SK-N-SH treated with all-trans-retinoic acid at 6 μM for 48 hours (cell line): ENCODE results near the gene SCAPER.

ENCODE experiments used
- ARNTL ChIP-seq: fragments of 450-650 bp; formaldehyde crosslinking; IDR thresholded peaks from 2 replicates; pipeline ENCODE4 v1.5.0; 2020; ENCODE audit warnings: low read depth, mild to moderate bottlenecking, moderate library complexity, borderline replicate concordance
- CSDC2 ChIP-seq: fragments of 250-450 bp; sonication (Bioruptor Pico); IDR thresholded peaks from 2 replicates; pipeline ENCODE4 v1.5.0; 2020; ENCODE audit warnings: mild to moderate bottlenecking, moderate library complexity
- RARB ChIP-seq: fragments of 250-450 bp; sonication (Bioruptor Pico); IDR thresholded peaks from 2 replicates; pipeline ENCODE4 v1.8.0; 2021; ENCODE audit warnings: mild to moderate bottlenecking, moderate library complexity
- TCF4 ChIP-seq: fragments of 250-450 bp; sonication (Bioruptor Pico); IDR thresholded peaks from 2 replicates; pipeline ENCODE4 v1.8.0; 2021; ENCODE audit warnings: mild to moderate bottlenecking, moderate library complexity, borderline replicate concordance
- TOX ChIP-seq: fragments of 250-450 bp; sonication (Bioruptor Pico); IDR thresholded peaks from 2 replicates; pipeline ENCODE4 v1.8.0; 2021; ENCODE audit warnings: mild to moderate bottlenecking, moderate library complexity, borderline replicate concordance
- ZC3H10 ChIP-seq: fragments of 250-450 bp; sonication (Bioruptor Pico); IDR thresholded peaks from 2 replicates; pipeline ENCODE4 v1.5.1; 2021; ENCODE audit warnings: mild to moderate bottlenecking, moderate library complexity
- ZFP3 ChIP-seq: fragments of 250-450 bp; sonication (Bioruptor Pico); IDR thresholded peaks from 2 replicates; pipeline ENCODE4 v1.5.0; 2020; ENCODE audit warnings: mild to moderate bottlenecking, moderate library complexity
- ZNF8 ChIP-seq: fragments of 450-650 bp; formaldehyde crosslinking; IDR thresholded peaks from 2 replicates; pipeline ENCODE4 v1.5.0; 2020; ENCODE audit warnings: mild to moderate bottlenecking, moderate library complexity
- TF ChIP-seq, protein P1 (sequence below): fragments of 250-450 bp; sonication (Bioruptor Pico); IDR thresholded peaks from 2 replicates; pipeline ENCODE4 v1.8.0; 2020; ENCODE audit warnings: mild to moderate bottlenecking, moderate library complexity, borderline replicate concordance
- TF ChIP-seq, protein P2 (sequence below): fragments of 250-450 bp; sonication (Bioruptor Pico); IDR thresholded peaks from 2 replicates; pipeline ENCODE4 v1.5.0; 2020; ENCODE audit warnings: mild to moderate bottlenecking, moderate library complexity
- TF ChIP-seq, protein P3 (sequence below): fragments of 250-450 bp; sonication (Bioruptor Pico); IDR thresholded peaks from 2 replicates; pipeline ENCODE4 v1.5.1; 2020; ENCODE audit warnings: low read depth, mild to moderate bottlenecking, moderate library complexity

DNA sequence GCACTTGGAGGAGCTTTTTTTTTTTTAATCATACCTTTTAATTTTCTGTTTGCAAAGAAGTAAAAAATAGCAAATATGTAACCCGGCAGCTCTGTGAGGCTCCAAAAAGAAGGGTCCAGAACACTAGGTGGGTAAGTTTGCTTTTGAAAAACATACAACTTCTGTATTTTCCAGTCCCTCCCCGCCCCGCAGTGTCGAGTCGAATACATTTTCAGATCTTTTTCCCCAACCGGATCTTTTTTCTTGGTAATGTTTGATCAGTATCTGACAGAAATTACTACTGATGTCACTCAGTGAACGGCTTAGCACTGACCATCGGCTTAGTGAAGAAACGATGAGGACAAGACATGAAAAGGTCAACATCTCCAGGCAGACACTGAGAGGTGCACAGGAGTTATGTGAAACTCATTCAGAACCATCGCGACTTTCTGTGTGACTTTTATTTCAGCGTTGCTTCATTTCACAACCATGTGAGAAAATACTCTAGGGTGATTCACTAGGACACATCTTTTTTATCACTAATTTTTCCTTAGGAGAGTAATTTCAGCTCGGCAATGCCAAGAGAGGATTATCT is 557.6 kb downstream of the SCAPER start:
- TF ChIP-seq, protein P1, sequence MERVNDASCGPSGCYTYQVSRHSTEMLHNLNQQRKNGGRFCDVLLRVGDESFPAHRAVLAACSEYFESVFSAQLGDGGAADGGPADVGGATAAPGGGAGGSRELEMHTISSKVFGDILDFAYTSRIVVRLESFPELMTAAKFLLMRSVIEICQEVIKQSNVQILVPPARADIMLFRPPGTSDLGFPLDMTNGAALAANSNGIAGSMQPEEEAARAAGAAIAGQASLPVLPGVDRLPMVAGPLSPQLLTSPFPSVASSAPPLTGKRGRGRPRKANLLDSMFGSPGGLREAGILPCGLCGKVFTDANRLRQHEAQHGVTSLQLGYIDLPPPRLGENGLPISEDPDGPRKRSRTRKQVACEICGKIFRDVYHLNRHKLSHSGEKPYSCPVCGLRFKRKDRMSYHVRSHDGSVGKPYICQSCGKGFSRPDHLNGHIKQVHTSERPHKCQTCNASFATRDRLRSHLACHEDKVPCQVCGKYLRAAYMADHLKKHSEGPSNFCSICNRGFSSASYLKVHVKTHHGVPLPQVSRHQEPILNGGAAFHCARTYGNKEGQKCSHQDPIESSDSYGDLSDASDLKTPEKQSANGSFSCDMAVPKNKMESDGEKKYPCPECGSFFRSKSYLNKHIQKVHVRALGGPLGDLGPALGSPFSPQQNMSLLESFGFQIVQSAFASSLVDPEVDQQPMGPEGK: no peak
- no peak for TF ChIP-seq CSDC2 (CRISPR knock-in tag)
- TF ChIP-seq ARNTL (CRISPR knock-in tag): no peak
- no peak for TF ChIP-seq ZNF8
- TF ChIP-seq, protein P2, sequence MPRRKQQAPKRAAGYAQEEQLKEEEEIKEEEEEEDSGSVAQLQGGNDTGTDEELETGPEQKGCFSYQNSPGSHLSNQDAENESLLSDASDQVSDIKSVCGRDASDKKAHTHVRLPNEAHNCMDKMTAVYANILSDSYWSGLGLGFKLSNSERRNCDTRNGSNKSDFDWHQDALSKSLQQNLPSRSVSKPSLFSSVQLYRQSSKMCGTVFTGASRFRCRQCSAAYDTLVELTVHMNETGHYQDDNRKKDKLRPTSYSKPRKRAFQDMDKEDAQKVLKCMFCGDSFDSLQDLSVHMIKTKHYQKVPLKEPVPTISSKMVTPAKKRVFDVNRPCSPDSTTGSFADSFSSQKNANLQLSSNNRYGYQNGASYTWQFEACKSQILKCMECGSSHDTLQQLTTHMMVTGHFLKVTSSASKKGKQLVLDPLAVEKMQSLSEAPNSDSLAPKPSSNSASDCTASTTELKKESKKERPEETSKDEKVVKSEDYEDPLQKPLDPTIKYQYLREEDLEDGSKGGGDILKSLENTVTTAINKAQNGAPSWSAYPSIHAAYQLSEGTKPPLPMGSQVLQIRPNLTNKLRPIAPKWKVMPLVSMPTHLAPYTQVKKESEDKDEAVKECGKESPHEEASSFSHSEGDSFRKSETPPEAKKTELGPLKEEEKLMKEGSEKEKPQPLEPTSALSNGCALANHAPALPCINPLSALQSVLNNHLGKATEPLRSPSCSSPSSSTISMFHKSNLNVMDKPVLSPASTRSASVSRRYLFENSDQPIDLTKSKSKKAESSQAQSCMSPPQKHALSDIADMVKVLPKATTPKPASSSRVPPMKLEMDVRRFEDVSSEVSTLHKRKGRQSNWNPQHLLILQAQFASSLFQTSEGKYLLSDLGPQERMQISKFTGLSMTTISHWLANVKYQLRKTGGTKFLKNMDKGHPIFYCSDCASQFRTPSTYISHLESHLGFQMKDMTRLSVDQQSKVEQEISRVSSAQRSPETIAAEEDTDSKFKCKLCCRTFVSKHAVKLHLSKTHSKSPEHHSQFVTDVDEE: no peak
- no peak for TF ChIP-seq TOX
- no peak for TF ChIP-seq RARB (CRISPR knock-in tag)
- TF ChIP-seq TCF4: no peak
- TF ChIP-seq, protein P3, sequence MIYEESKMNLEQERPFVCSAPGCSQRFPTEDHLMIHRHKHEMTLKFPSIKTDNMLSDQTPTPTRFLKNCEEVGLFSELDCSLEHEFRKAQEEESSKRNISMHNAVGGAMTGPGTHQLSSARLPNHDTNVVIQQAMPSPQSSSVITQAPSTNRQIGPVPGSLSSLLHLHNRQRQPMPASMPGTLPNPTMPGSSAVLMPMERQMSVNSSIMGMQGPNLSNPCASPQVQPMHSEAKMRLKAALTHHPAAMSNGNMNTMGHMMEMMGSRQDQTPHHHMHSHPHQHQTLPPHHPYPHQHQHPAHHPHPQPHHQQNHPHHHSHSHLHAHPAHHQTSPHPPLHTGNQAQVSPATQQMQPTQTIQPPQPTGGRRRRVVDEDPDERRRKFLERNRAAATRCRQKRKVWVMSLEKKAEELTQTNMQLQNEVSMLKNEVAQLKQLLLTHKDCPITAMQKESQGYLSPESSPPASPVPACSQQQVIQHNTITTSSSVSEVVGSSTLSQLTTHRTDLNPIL (CRISPR knock-in tag): no peak
- no peak for TF ChIP-seq ZC3H10 (CRISPR knock-in tag)
- TF ChIP-seq ZFP3 (CRISPR knock-in tag): no peak
